GM11168 (cell line): Measurements from ENCODE around the gene HSD11B2.

Experiments
- in situ Hi-C: fragments of 300-500 bp; cut with MboI; formaldehyde crosslinking; loops from one replicate; pipeline ENCODE4 v1.12.0; 2022; ENCODE audit warnings: low sequenced_read_pairs; ENCODE audit not compliant: unreplicated experiment

HSD11B2 gene

GRCh38 chr16:67413978-67414911 lies 16.7 kb upstream of the HSD11B2 start:
- in situ Hi-C loops: loop anchor here (25.0 kb wide), 1 partner anchor 452 kb away; the partner anchor contains the start of gene CES3

DNA sequence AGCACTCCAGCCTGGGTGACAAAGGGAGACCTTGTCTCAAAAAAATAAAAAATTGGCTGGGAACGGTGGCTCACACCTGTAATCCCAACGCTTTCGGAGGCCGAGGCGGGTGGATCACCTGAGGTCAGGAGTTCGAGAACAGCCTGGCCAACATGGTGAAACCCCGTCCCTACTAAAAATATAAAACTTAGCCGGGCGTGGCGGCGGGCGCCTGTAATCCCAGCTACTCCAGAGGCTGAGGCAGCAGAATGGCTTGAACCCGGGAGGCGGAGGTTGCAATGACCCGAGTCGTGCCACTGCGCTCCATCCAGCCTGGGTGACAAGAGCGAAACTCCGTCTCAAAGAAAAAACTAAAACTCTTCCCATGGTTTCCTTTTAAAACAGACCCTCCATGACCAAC lies 15.5 kb upstream of the HSD11B2 start:
- in situ Hi-C loops: loop anchor here (25.0 kb wide), 1 partner anchor 453 kb away; the partner anchor contains the start of gene CES3

GRCh38 chr16:67415872-67416793 lies 14.8 kb upstream of the HSD11B2 start, which contains the start of gene ZDHHC1:
ZDHHC1 (minus strand) TSS chr16:67416477; CDS start chr16:67407775, 8,702 bp downstream.
- in situ Hi-C loops: loop anchor here (25.0 kb wide), 1 partner anchor 454 kb away; the partner anchor contains the start of gene CES3

DNA sequence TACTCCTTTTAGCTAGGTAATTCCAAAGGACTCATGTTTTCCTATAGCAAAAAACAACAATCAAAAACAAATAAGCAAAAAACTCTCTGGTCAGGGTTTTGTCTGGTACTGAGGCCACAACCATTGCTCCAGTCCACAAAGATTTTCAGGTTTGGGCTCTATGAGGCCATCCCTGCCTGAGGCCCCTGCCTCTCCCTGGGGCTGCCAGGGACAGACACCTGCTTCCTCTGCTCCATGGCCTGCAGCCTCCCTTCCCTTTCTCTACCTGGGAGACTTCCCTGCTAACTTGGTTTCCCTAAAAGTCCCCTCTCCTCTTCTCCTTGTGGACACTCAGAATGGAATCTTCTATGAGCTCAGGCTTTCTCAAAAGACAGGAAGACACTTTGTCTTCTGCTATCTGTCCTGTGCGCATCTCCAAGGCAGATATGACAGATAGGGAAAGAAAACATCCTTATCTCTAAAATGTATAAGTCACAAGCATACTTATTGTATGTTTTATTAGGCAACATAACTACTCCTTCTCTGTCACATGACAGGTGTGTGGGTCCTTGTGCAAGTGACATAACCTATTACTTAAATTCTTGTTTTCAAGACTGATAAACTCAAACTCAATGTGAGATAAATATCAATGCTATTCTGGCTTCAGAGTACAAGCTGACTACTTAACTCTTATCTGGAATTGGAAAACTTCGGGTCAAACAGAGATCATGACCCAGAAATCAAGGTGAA lies 13.4 kb upstream of the HSD11B2 start:
- in situ Hi-C loops: loop anchor here (25.0 kb wide), 1 partner anchor 455 kb away; the partner anchor contains the start of gene CES3

DNA sequence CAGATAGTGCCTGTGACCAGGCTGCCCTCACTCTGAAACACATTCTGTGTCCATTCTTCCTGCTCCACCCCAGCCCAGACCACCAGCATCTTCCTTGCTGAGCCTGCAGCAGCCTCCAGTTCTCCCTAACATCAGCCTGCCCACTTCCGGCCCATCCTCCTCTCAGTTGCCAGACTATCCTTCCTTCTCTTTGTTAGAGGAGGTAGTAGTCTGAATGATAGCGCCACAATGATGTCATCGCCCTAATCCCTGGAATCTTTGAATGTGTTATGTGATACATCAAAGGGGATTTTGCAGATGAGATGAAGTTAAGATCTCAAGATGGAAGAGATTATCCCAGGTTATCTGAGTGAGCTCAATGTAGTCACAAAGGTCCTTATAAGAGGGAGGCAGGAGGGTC lies 11.4 kb upstream of the HSD11B2 start:
- in situ Hi-C loops: loop anchor here (25.0 kb wide), 1 partner anchor 457 kb away; the partner anchor contains the start of gene CES3

- in situ Hi-C loops: loop anchor here (25.0 kb wide), 1 partner anchor 458 kb away; the partner anchor contains the start of gene CES3
Measured at GRCh38 chr16:67419931-67420330, 11.0 kb upstream of the HSD11B2 start.

GRCh38 chr16:67421030-67421429 lies 9.9 kb upstream of the HSD11B2 start:
- in situ Hi-C loops: loop anchor here (25.0 kb wide), 1 partner anchor 459 kb away; the partner anchor contains the start of gene CES3

GRCh38 chr16:67423015-67423414 lies 7.9 kb upstream of the HSD11B2 start:
- in situ Hi-C loops: loop anchor here (25.0 kb wide), 1 partner anchor 461 kb away; the partner anchor contains the start of gene CES3

- in situ Hi-C loops: loop anchor here (25.0 kb wide), 1 partner anchor 461 kb away; the partner anchor contains the start of gene CES3
Measured at GRCh38 chr16:67423611-67424260, 7.2 kb upstream of the HSD11B2 start.

DNA sequence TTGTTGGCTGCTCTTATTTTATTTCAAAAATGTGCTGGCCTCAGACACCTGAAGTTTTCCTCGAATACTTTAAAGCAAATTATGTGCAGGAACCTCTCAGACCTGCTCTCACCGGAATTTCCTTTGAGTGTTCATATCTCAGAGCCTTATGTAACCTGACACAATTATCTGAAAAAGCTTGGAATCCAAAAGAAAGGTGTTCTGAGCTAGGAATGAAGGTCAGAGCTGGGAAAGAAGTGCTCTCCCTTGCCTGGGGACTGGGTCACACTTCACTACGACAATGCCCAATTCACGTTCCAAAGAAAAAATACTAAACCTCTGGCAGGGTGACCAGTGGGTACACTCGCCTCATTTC lies 6.7 kb upstream of the HSD11B2 start:
- in situ Hi-C loops: loop anchor here (25.0 kb wide), 1 partner anchor 462 kb away; the partner anchor contains the start of gene CES3

DNA sequence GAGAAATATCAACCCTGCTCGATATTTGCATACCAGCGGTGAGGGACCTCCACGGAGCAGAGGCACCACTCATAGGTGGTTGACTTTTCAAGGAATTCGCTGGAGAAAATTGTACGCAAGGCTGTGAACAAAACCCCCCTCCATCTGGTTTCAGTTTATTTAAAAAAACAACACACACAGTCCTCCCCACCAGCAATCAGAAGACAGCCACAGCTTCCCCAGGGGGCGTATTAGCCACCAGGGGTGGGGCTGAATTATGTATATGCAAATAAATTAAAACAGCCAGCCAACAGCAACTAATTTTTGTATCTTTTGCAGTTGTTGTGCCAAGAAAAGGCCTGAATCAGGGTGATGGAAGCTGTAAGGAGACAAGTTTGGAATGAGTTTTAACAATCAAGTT lies 5.9 kb upstream of the HSD11B2 start:
- in situ Hi-C loops: no loop called here

- in situ Hi-C loops: no loop called here
Measured at GRCh38 chr16:67425580-67425979, 5.3 kb upstream of the HSD11B2 start.

DNA sequence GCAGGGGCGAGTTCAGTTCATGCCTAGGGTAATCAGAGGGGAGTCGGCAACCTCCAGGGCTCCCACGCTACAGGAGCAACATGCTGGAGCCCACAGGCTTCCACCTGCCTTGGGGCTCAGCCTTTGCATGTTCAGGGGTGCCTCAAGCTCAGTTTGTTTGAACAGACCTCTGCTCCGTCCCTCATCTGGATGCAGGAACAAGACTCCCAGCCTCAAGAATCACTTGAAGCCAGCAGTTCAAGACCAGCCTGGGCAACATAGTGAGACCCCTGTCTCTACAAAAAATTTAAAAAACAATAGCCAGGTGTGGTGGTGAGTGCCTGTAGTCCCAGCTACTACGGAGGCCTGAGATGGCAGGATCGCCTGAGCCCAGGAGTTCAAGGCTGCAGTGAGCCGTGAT lies 4.9 kb upstream of the HSD11B2 start:
- in situ Hi-C loops: no loop called here

DNA sequence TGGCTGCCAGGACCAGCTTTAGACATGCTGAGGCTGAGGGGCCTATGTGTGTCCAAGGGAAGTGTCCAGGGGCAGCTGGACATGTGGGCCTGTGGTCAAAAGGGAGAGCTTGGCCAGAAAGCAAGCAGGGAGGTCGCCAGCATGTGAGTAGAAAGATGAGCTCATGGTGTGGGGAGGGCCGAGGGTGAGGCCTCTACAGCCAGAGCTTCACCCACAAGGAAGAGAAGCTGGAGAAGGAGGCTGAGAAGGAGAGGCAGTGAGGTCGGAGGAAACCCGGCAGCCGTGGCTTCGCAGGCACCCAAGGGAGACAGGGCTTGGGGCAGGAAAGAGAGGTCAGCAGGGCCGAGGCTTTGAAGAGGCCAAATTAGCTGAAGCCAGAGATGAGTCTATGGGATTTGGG lies 4.0 kb upstream of the HSD11B2 start:
- in situ Hi-C loops: no loop called here

GRCh38 chr16:67428146-67428731 lies 2.7 kb upstream of the HSD11B2 start:
- in situ Hi-C loops: no loop called here

GRCh38 chr16:67429053-67429798 lies 1.7 kb upstream of the HSD11B2 start:
- in situ Hi-C loops: no loop called here

DNA sequence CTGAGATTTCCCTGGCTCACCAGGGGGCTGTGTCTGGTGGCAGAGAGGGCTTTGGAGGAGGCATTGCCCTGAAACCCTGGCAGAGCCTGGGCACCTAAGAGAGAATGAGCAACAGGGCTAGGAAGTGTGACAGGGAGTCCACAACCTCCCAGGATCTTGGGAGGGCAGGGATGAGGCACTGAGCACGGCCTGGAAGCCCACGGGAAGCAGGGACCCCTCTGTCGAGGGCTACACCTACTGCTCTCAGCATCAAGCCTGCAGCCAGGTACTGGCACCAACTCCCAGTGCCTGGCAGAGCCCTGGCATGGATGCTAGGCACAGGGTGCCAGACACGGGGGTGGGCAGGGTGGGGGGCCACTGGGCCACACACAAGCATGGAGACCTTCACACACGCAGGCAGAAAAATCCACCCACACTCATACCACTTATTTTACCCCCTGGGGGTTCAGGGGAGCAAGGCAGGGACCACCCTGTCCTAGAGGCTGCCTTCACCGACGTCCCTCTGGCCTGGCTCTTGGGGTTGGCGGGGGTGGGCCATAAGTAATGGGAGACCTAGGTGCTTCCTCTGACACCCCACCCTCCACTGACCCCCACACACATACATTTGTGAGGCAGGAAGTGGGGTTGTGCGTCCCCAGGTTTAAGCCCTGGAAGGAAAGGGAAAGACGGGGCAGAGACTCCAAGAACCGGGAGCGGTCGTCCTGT lies 970 bp upstream of the HSD11B2 start:
- in situ Hi-C loops: no loop called here
